ENCODE data around the gene KRTAP17-1.
"Not testable (repeated sequence)": the region's sequence is repeated elsewhere in the genome, so short reads cannot be mapped to it uniquely, and the experiment has no call there.

KRTAP17-1 gene

GRCh38 chr17:41302981-41303380 is 12.5 kb downstream of the KRTAP17-1 start:
- DNase-seq (ENCODE audit: low spot score), result no peak

GRCh38 chr17:41301916-41302901 is 13.3 kb downstream of the KRTAP17-1 start, which contains the start of gene KRTAP29-1:
TSS of gene KRTAP29-1 (minus strand) at chr17:41302851. CDS start at chr17:41302851, 0 bp downstream.
- DNase-seq (ENCODE audit: low spot score), result no peak

GRCh38 chr17:41301204-41301790 is 14.2 kb downstream of the KRTAP17-1 start:
- no peak for DNase-seq (ENCODE audit: low spot score)

- no peak for DNase-seq (ENCODE audit: low spot score)
Measured at GRCh38 chr17:41298458-41299135, 16.9 kb downstream of the KRTAP17-1 start.

- DNase-seq (ENCODE audit: low spot score), result no peak
Measured at GRCh38 chr17:41296846-41297245, 18.7 kb downstream of the KRTAP17-1 start.

GRCh38 chr17:41294016-41294415 is 21.5 kb downstream of the KRTAP17-1 start:
- no peak for DNase-seq (ENCODE audit: low spot score)

GRCh38 chr17:41287050-41287449 is 28.5 kb downstream of the KRTAP17-1 start:
- DNase-seq (ENCODE audit: low spot score), result no peak

- DNase-seq (ENCODE audit: low spot score), result no peak
Measured at GRCh38 chr17:41284546-41284945, 31.0 kb downstream of the KRTAP17-1 start.

GRCh38 chr17:41284043-41284442 is 31.5 kb downstream of the KRTAP17-1 start:
- DNase-seq (ENCODE audit: low spot score), result peak; percentile 44

GRCh38 chr17:41278176-41278955 is 37.1 kb downstream of the KRTAP17-1 start:
- no peak for DNase-seq (ENCODE audit: low spot score)

GRCh38 chr17:41275648-41276190 is 39.8 kb downstream of the KRTAP17-1 start, which contains the start of gene KRTAP9-7:
TSS of gene KRTAP9-7 (plus strand) at chr17:41275698. CDS start at chr17:41275698, 0 bp downstream.
- DNase-seq (ENCODE audit: low spot score), result not testable (repeated sequence)

GRCh38 chr17:41271858-41272257 is 43.7 kb downstream of the KRTAP17-1 start:
- no peak for DNase-seq (ENCODE audit: low spot score)

- DNase-seq (ENCODE audit: low spot score), result not testable (repeated sequence)
Measured at GRCh38 chr17:41271323-41271722, 44.2 kb downstream of the KRTAP17-1 start.

GRCh38 chr17:41267711-41268110 is 47.8 kb downstream of the KRTAP17-1 start:
- peak; percentile 18 for DNase-seq (ENCODE audit: low spot score)

GRCh38 chr17:41265078-41265477 is 50.4 kb downstream of the KRTAP17-1 start, which contains the start of gene KRTAP9-6:
TSS of gene KRTAP9-6 (plus strand) at chr17:41265378. CDS start at chr17:41265378, 0 bp downstream.
- no peak for DNase-seq (ENCODE audit: low spot score)

Data from AG20443 (cell line).